ENCODE results near the gene KIF3B.
A peak's percentile ranks its signal among the peaks of the same experiment; 100 is the strongest.
"Not testable (repeated sequence)": the region's sequence is repeated elsewhere in the genome, so short reads cannot be mapped to it uniquely, and the experiment has no call there.

Gene KIF3B

GRCh38 chr20:32271620-32272019 is 5.8 kb upstream of the KIF3B start:
- Histone ChIP-seq H3K27me3 (replicated peaks; ENCODE audit: insufficient read depth, low read length) (no peaks in the 10 kb centered on the region), H3K4me3 (ENCODE audit: low read length) (no peak overlapping the region), H3K9me3 (replicated peaks; ENCODE audit: insufficient read depth, low read length) (no peaks in the 10 kb centered on the region), H3K9me2 (replicated peaks; ENCODE audit: insufficient read depth, low read length) (no peaks in the 10 kb centered on the region), H3K27ac (ENCODE audit: low read length) (no peak overlapping the region), H3K4me1 (ENCODE audit: low read length) (no peaks in the 10 kb centered on the region), H3K36me3 (replicated peaks; ENCODE audit: insufficient read depth, low read length) (no peaks in the 10 kb centered on the region), H3K4me2 (ENCODE audit: low read depth, low read length) (no peak overlapping the region), H3K9ac (ENCODE audit: low read length) (no peak overlapping the region), H3F3A (ENCODE audit: insufficient read depth, low read length) (no peaks in the 10 kb centered on the region), H3K79me2 (ENCODE audit: low read length) (no peaks in the 10 kb centered on the region), H4K20me1 (ENCODE audit: insufficient read depth, low read length) (no peaks in the 10 kb centered on the region), H2AFZ (ENCODE audit: low read length) (no peak overlapping the region)
- TF ChIP-seq EZH2phosphoT487 (IDR thresholded peaks at IDR 0.05; ENCODE audit: low read length) (no peak), CTCF (IDR thresholded peaks at IDR 0.05; ENCODE audit: low read length) (no peak), EZH2 (optimal IDR thresholded peaks at IDR 0.05; ENCODE audit: low read depth, low read length) (no peak)
- DNase-seq: no peak

- Histone ChIP-seq H3K9me2 (replicated peaks; ENCODE audit: insufficient read depth, low read length) (no peaks in the 10 kb centered on the region), H3K79me2 (ENCODE audit: low read length) (peaks cover 17% of the 10 kb centered on the region), H3K36me3 (replicated peaks; ENCODE audit: insufficient read depth, low read length) (no peaks in the 10 kb centered on the region), H3F3A (ENCODE audit: insufficient read depth, low read length) (no peaks in the 10 kb centered on the region), H3K9me3 (replicated peaks; ENCODE audit: insufficient read depth, low read length) (no peaks in the 10 kb centered on the region), H2AFZ (ENCODE audit: low read length) (no peak overlapping the region), H3K27ac (ENCODE audit: low read length) (no peak overlapping the region), H4K20me1 (ENCODE audit: insufficient read depth, low read length) (no peaks in the 10 kb centered on the region), H3K27me3 (replicated peaks; ENCODE audit: insufficient read depth, low read length) (no peaks in the 10 kb centered on the region), H3K4me3 (ENCODE audit: low read length) (no peak overlapping the region), H3K9ac (ENCODE audit: low read length) (no peak overlapping the region), H3K4me2 (ENCODE audit: low read depth, low read length) (no peak overlapping the region), H3K4me1 (ENCODE audit: low read length) (peaks cover 7% of the 10 kb centered on the region)
- TF ChIP-seq EZH2phosphoT487 (IDR thresholded peaks at IDR 0.05; ENCODE audit: low read length) (no peak), EZH2 (optimal IDR thresholded peaks at IDR 0.05; ENCODE audit: low read depth, low read length) (no peak), CTCF (IDR thresholded peaks at IDR 0.05; ENCODE audit: low read length) (no peak)
- DNase-seq: no peak
These were observed 3.1 kb upstream of the KIF3B start for GRCh38 chr20:32274359-32274758.

- H3K4me3 ChIP-seq (ENCODE audit: low read length); H3K9me3 ChIP-seq (replicated peaks; ENCODE audit: insufficient read depth, low read length); H3K4me2 ChIP-seq (ENCODE audit: low read depth, low read length); H3K36me3 ChIP-seq (replicated peaks; ENCODE audit: insufficient read depth, low read length); H3K9me2 ChIP-seq (replicated peaks; ENCODE audit: insufficient read depth, low read length); H4K20me1 ChIP-seq (ENCODE audit: insufficient read depth, low read length); H3F3A ChIP-seq (ENCODE audit: insufficient read depth, low read length); H3K9ac ChIP-seq (ENCODE audit: low read length); H3K27ac ChIP-seq (ENCODE audit: low read length); H2AFZ ChIP-seq (ENCODE audit: low read length); H3K27me3 ChIP-seq (replicated peaks; ENCODE audit: insufficient read depth, low read length); DNase-seq; H3K4me1 ChIP-seq (ENCODE audit: low read length): not testable (repeated sequence)
- peaks cover 24% of the 10 kb centered on the region for H3K79me2 ChIP-seq (ENCODE audit: low read length)
These were observed 2.3 kb upstream of the KIF3B start for GRCh38 chr20:32275163-32275562.

- H3K27ac ChIP-seq (ENCODE audit: low read length): peak overlapping the region; percentile 9; the same call in 1 of the 2 replicates
These were observed 770 bp downstream of the KIF3B start for GRCh38 chr20:32278199-32278643.

More at GRCh38 chr20:32278199-32278643, 770 bp downstream of the KIF3B start:
- H3K4me3 ChIP-seq (ENCODE audit: low read length): peak overlapping the region; percentile 99
- H3K4me1 ChIP-seq (ENCODE audit: low read length): peaks cover 7% of the 10 kb centered on the region
- H3K9ac ChIP-seq (ENCODE audit: low read length): peak overlapping the region; percentile 83
- peak overlapping the region; percentile 86 for H2AFZ ChIP-seq (ENCODE audit: low read length)
- H3K27me3 ChIP-seq (replicated peaks; ENCODE audit: insufficient read depth, low read length): no peaks in the 10 kb centered on the region
- no peak for DNase-seq
- TF ChIP-seq CTCF (IDR thresholded peaks at IDR 0.05; ENCODE audit: low read length) (no peak), EZH2 (optimal IDR thresholded peaks at IDR 0.05; ENCODE audit: low read depth, low read length) (no peak)
- peaks cover 38% of the 10 kb centered on the region for H3K79me2 ChIP-seq (ENCODE audit: low read length)
- H3K9me2 ChIP-seq (replicated peaks; ENCODE audit: insufficient read depth, low read length): no peaks in the 10 kb centered on the region
- H3K36me3 ChIP-seq (replicated peaks; ENCODE audit: insufficient read depth, low read length): no peaks in the 10 kb centered on the region
- no peaks in the 10 kb centered on the region for H4K20me1 ChIP-seq (ENCODE audit: insufficient read depth, low read length)
- H3K4me2 ChIP-seq (ENCODE audit: low read depth, low read length): peak overlapping the region; percentile 94
- H3F3A ChIP-seq (ENCODE audit: insufficient read depth, low read length): no peaks in the 10 kb centered on the region
- H3K9me3 ChIP-seq (replicated peaks; ENCODE audit: insufficient read depth, low read length): no peaks in the 10 kb centered on the region
